ENCODE measurements around the gene SULT4A1. TPM values are rescaled to one million over a fixed set of nuclear protein-coding genes. Genes with fewer than 3 reads are reported as not detected.

SULT4A1 gene
- total and polyA plus RNA-seq, 2 of the 4 experiments (the other 2 are of a cell fraction) = 1.1 to 5.2 TPM

DNA sequence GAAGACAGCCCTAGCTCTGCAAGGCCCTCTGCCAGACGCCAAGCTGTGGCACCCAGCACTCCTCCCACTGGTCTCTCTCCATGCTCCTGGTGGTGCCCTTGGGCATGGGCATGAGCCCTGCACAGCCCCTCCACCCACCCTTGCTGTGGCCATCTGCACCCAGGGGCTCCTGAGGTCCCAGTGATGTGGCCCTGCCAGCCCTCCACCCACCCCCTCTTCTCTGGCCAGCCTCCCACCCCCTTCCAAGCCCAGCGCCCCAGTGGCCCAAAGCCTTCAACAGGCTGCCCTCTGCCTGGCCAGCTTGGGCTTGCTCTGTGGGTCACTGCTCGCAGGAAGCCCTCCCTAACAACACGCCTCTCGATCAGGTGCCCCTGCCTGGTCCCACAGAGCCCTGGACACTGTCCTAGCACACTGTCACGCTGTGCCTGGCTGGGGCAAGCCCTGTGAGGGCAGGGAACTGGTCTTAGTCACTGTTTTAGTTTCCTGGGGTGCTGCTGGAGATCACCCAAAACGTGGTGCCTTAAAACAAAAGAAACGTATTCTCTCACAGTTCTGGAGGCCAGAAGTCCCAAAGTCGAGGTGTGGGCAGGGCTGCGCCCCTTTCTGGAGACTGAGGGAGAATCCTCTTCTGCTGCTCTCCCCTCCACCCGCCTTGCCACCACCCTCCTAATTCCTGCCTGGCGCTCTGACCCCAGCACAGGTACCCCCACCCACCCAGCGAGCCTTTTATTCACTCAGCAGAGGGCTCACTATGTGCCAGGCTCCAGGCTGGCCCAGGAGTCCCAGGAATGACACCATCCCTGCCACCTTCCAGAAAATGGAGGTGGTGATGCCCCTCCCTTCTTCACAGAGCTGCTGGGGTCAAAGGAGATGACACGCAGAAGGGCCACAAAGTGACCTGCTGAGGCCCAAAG is 14.7 kb downstream of the SULT4A1 start:
- no peak overlapping the region for H3K18ac ChIP-seq (ENCODE audit: low read depth, low read length)
- H3K4me3 ChIP-seq (ENCODE audit: insufficient read depth, low read depth, low read length) = no peak overlapping the region
- no peak overlapping the region for H2BK5ac ChIP-seq (ENCODE audit: low read depth, low read length, poor library complexity, severe bottlenecking)
- H3K79me1 ChIP-seq (ENCODE audit: low read depth in 1 of 2, low read length in 2 of 2) = no peaks in the 10 kb centered on the region; a peak in 1 of 4 replicates
- H3K27ac ChIP-seq (ENCODE audit: insufficient read depth, low read length) = no peak overlapping the region
- POLR2A ChIA-PET (ENCODE audit: unreplicated experiment) = no interaction called here
- no peak overlapping the region for H3K9ac ChIP-seq (ENCODE audit: low read depth, low read length)
- H2AK5ac ChIP-seq (ENCODE audit: low read depth, low read length) = no peak overlapping the region
- H4K5ac ChIP-seq (ENCODE audit: low read depth, low read length) = no peak overlapping the region
- H3K9me1 ChIP-seq (ENCODE audit: insufficient read depth, low read length) = no peaks in the 10 kb centered on the region
- peaks cover 8% of the 10 kb centered on the region for H4K20me1 ChIP-seq (ENCODE audit: insufficient read depth, low read length)
- no peak overlapping the region for H3K4ac ChIP-seq (ENCODE audit: low read depth, low read length)
- H2BK120ac ChIP-seq (ENCODE audit: low read depth, low read length) = no peak overlapping the region
- no peak overlapping the region for H2BK15ac ChIP-seq (ENCODE audit: low read depth, low read length)
- H2AK9ac ChIP-seq (replicated peaks; ENCODE audit: low read depth, low read length, poor library complexity) = no peak overlapping the region
- no peak overlapping the region for H4K8ac ChIP-seq (ENCODE audit: low read depth in 2 of 2, low read length in 2 of 2)
- peaks cover 5% of the 10 kb centered on the region; the same call in 1 of the 2 replicates for H3K4me1 ChIP-seq (ENCODE audit: control insufficient read depth, insufficient read depth, low read length)
- peak overlapping the region; percentile 37 for H2AFZ ChIP-seq (replicated peaks; ENCODE audit: low read length, poor library complexity)
- H3K4me2 ChIP-seq (ENCODE audit: low read depth, low read length) = no peak overlapping the region
- dilution Hi-C loops (cut with HindIII; ENCODE audit: low sequenced_read_pairs, unreplicated experiment) (no loop called here), intact Hi-C loops (cut with micrococcal nuclease) (no loop called here), in situ Hi-C loops (cut with MboI; ENCODE audit: low sequenced_read_pairs) (no loop called here)
- no peak overlapping the region for H4K91ac ChIP-seq (ENCODE audit: insufficient read depth, low read depth, low read length)
- DNase-seq (no peak), ATAC-seq (ENCODE audit: low read depth) (no peak)
- no peak overlapping the region for H3K14ac ChIP-seq (replicated peaks; ENCODE audit: low read depth, low read length)
- no peak overlapping the region for H3K23ac ChIP-seq (ENCODE audit: low read depth, low read length)
- H3K56ac ChIP-seq (ENCODE audit: extremely low read depth, insufficient read depth, low read length) = no peak overlapping the region
- H3K36me3 ChIP-seq (ENCODE audit: control insufficient read depth, insufficient read depth, low read length) = no peaks in the 10 kb centered on the region
- no peak overlapping the region for H2BK20ac ChIP-seq (ENCODE audit: low read depth, low read length)
- H3K27me3 ChIP-seq (ENCODE audit: control insufficient read depth, insufficient read depth, low read length) = peaks cover 1% of the 10 kb centered on the region; the same call in 1 of the 2 replicates
- no TSS peak for BruUV-seq (replicated peaks)
- H3K9me3 ChIP-seq (ENCODE audit: control insufficient read depth, insufficient read depth, low read length) = no peaks in the 10 kb centered on the region
- 88% methylated on average over 6 of the region's 14 CpGs; no CpG with 5 or more reads in 1 of the 2 experiments for WGBS, 2 experiments (ENCODE audit: extremely low coverage in 2 of 2, insufficient read length in 1 of 2)
- CTCF ChIA-PET = no interaction called here
- TF ChIP-seq RFX5 (IDR thresholded peaks at IDR 0.05; ENCODE audit: low read depth, low read length) (no peak), RAD21 (IDR thresholded peaks at IDR 0.05; ENCODE audit: low read length) (no peak), POLR2A (IDR thresholded peaks at IDR 0.05; ENCODE audit: low read depth, low read length) (no peak), CHD1 (IDR thresholded peaks at IDR 0.05; ENCODE audit: low read depth, low read length) (no peak), CEBPB (IDR thresholded peaks at IDR 0.05; ENCODE audit: low read depth, low read length) (no peak), BHLHE40 (IDR thresholded peaks at IDR 0.05; ENCODE audit: low read depth, low read length) (no peak), NFE2L2 (IDR thresholded peaks at IDR 0.05; ENCODE audit: low read depth, low read length) (no peak), SMC3 (IDR thresholded peaks at IDR 0.05; ENCODE audit: low read depth, low read length) (no peak), FOS (IDR thresholded peaks at IDR 0.05; ENCODE audit: low read depth, low read length) (no peak), RCOR1 (IDR thresholded peaks at IDR 0.05; ENCODE audit: insufficient replicate concordance, low read length) (no peak), MAZ (IDR thresholded peaks at IDR 0.05; ENCODE audit: borderline replicate concordance, low read depth, low read length) (no peak), MAFK (IDR thresholded peaks at IDR 0.05; ENCODE audit: low read depth, low read length) (no peak)
- TF ChIP-seq, protein P1, sequence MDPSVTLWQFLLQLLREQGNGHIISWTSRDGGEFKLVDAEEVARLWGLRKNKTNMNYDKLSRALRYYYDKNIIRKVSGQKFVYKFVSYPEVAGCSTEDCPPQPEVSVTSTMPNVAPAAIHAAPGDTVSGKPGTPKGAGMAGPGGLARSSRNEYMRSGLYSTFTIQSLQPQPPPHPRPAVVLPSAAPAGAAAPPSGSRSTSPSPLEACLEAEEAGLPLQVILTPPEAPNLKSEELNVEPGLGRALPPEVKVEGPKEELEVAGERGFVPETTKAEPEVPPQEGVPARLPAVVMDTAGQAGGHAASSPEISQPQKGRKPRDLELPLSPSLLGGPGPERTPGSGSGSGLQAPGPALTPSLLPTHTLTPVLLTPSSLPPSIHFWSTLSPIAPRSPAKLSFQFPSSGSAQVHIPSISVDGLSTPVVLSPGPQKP (IDR thresholded peaks at IDR 0.05; ENCODE audit: borderline replicate concordance, low read depth, low read length) = no peak
- TF ChIP-seq, protein P2, sequence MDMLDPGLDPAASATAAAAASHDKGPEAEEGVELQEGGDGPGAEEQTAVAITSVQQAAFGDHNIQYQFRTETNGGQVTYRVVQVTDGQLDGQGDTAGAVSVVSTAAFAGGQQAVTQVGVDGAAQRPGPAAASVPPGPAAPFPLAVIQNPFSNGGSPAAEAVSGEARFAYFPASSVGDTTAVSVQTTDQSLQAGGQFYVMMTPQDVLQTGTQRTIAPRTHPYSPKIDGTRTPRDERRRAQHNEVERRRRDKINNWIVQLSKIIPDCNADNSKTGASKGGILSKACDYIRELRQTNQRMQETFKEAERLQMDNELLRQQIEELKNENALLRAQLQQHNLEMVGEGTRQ (IDR thresholded peaks at IDR 0.05; ENCODE audit: low read depth, low read length) = no peak
- TF ChIP-seq, protein P3, sequence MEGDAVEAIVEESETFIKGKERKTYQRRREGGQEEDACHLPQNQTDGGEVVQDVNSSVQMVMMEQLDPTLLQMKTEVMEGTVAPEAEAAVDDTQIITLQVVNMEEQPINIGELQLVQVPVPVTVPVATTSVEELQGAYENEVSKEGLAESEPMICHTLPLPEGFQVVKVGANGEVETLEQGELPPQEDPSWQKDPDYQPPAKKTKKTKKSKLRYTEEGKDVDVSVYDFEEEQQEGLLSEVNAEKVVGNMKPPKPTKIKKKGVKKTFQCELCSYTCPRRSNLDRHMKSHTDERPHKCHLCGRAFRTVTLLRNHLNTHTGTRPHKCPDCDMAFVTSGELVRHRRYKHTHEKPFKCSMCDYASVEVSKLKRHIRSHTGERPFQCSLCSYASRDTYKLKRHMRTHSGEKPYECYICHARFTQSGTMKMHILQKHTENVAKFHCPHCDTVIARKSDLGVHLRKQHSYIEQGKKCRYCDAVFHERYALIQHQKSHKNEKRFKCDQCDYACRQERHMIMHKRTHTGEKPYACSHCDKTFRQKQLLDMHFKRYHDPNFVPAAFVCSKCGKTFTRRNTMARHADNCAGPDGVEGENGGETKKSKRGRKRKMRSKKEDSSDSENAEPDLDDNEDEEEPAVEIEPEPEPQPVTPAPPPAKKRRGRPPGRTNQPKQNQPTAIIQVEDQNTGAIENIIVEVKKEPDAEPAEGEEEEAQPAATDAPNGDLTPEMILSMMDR (conservative IDR thresholded peaks at IDR 0.05; ENCODE audit: low read depth, low read length) = no peak
